ENCODE measurements around the gene TGM2.

Gene TGM2

GRCh38 chr20:38116409-38117165 is 48.5 kb downstream of the TGM2 start:
- H3K4me3 ChIP-seq (ENCODE audit: low read depth, low read length) = no peak overlapping the region
- TF ChIP-seq CTCF (IDR thresholded peaks at IDR 0.05; ENCODE audit: low read depth, low read length) = no peak

- TF ChIP-seq CTCF (IDR thresholded peaks at IDR 0.05; ENCODE audit: low read depth, low read length) = no peak
- H3K4me3 ChIP-seq (ENCODE audit: low read depth, low read length) = no peak overlapping the region
Observed at GRCh38 chr20:38115896-38116295, 49.2 kb downstream of the TGM2 start.

- no peak overlapping the region for H3K4me3 ChIP-seq (ENCODE audit: low read depth, low read length)
- no peak for TF ChIP-seq CTCF (IDR thresholded peaks at IDR 0.05; ENCODE audit: low read depth, low read length)
Observed at GRCh38 chr20:38115205-38115604, 49.9 kb downstream of the TGM2 start.

GRCh38 chr20:38114353-38114791 is 50.7 kb downstream of the TGM2 start:
- no peak overlapping the region for H3K4me3 ChIP-seq (ENCODE audit: low read depth, low read length)
- no peak for TF ChIP-seq CTCF (IDR thresholded peaks at IDR 0.05; ENCODE audit: low read depth, low read length)

- H3K4me3 ChIP-seq (ENCODE audit: low read depth, low read length) = no peak overlapping the region
- no peak for TF ChIP-seq CTCF (IDR thresholded peaks at IDR 0.05; ENCODE audit: low read depth, low read length)
Observed at GRCh38 chr20:38113401-38114325, 51.4 kb downstream of the TGM2 start.

GRCh38 chr20:38112930-38113294 is 52.2 kb downstream of the TGM2 start:
- no peak overlapping the region for H3K4me3 ChIP-seq (ENCODE audit: low read depth, low read length)
- no peak for TF ChIP-seq CTCF (IDR thresholded peaks at IDR 0.05; ENCODE audit: low read depth, low read length)

Measured in WI38 (cell line).